HG02973 (cell line): ENCODE data around the gene NME7.

Experiments used
- ATAC-seq: cut with Tn5 transposase; IDR thresholded peaks from one replicate; pipeline ENCODE4 v1.9.1; 2021; ENCODE audit warnings: moderate library complexity; ENCODE audit not compliant: unreplicated experiment

The NME7 gene

DNA sequence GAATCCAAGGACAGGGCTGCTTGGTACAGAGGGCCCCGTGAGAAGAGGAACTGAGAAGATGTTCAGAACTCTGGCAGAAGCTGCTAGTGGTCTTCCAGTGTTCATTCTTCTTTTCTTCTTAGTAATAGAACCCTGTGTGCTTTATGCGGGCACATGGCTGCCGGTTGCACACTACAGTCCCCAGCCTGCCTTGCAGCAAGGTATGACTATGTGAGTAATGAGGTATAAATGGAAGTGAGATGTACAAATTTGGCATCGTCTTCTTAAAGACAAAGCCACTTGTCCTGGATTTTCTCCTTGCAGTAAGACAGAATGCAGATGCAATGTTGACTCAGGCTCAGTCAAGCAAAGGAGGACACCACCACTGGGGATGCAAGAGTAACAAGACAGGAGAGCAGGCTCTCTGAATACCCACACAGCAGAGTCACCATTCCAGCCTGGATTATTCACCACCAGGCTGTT, 276.1 kb downstream of the NME7 start:
- ATAC-seq, result peak; percentile 68

GRCh38 chr1:169090900-169091311, 276.7 kb downstream of the NME7 start:
- ATAC-seq, result peak; percentile 41

DNA sequence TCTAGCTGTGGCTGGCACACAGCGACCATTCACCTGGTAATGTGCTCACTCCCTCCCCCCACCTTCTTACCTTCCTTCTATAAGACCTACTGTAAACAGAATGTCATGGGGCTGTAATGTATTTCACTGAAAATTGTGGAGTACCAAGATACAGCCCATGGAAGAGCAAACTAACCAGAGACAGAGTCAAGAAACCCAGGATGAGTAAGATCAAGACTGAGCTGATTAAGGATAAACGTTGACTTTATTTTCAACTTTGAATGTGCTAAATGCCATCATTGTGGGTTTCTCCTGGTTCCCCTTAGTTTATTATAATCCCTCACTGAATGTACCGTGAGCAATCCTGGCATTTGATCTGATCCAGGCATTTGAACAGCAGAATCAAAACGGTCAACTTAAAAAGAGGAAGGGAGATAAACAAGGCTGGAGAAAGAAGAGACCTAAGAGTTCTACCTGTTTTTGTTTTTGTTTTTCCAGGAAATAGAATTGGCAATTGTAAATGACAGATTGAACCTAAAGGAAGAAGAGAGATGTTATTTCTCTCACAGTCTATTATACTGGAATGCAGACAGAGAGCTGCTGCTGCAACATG, 277.2 kb downstream of the NME7 start:
- ATAC-seq, result no peak

DNA sequence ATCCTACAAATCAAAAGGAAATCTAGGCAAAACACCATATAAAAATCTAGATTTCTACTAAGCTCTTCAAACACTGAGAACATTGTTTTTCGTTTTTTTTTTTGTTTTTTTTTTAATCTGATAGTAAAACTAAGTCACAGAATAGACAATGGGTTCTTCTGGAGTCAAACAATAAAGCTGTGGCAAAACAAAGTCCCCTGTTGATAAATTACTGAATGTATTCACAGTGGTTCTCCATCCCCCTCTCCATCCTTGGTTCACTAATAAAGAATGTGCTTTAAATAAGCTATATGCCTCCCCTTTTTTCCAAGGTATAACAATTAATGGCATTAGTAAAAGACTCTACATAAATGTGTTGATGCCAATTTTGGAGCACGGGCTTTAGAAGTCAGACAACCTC, 277.8 kb downstream of the NME7 start:
- ATAC-seq, result no peak

GRCh38 chr1:169087876-169088275, 279.7 kb downstream of the NME7 start:
- ATAC-seq, result no peak

- ATAC-seq, result no peak
These were observed 280.8 kb downstream of the NME7 start for GRCh38 chr1:169086603-169087455.

DNA sequence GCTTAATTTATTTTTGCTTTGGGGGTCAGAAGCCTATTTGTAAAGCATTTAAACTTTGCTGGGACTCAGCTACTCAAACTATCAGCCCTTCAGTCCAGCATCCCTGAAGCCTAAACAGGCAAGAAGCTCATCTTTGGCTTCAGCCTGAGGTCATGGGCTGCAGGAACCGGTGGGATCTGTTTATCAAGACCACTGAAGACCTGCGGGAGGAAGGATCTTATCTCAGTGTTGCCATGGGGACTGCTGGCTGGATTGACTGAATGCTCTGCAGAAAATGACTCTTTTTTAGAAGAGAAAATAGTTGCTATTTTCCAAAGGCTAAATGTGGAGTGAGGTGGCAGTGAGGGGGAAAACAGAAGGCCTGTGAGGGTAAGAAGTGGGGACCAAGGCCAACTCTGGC, 281.7 kb downstream of the NME7 start:
- ATAC-seq, result no peak
